Measurements from ENCODE around the gene RASD1.

RASD1 gene

GRCh38 chr17:17509601-17510425 is 13.6 kb upstream of the RASD1 start:
- FAIRE-seq, result no peak

GRCh38 chr17:17508646-17509591 is 12.7 kb upstream of the RASD1 start:
- FAIRE-seq, result no peak

- no peak for FAIRE-seq
These were observed 11.9 kb upstream of the RASD1 start for GRCh38 chr17:17508019-17508535.

GRCh38 chr17:17507465-17508011 is 11.3 kb upstream of the RASD1 start:
- FAIRE-seq, result no peak

GRCh38 chr17:17506893-17507464 is 10.8 kb upstream of the RASD1 start:
- no peak for FAIRE-seq

GRCh38 chr17:17506181-17506741 is 10.1 kb upstream of the RASD1 start:
- no peak for FAIRE-seq

GRCh38 chr17:17505610-17506171 is 9.5 kb upstream of the RASD1 start:
- FAIRE-seq, result no peak

GRCh38 chr17:17505151-17505550 is 9.0 kb upstream of the RASD1 start:
- no peak for FAIRE-seq

GRCh38 chr17:17504341-17505140 is 8.3 kb upstream of the RASD1 start:
- no peak for FAIRE-seq

GRCh38 chr17:17503566-17504130 is 7.5 kb upstream of the RASD1 start:
- FAIRE-seq, result no peak

GRCh38 chr17:17502741-17503565 is 6.8 kb upstream of the RASD1 start:
- FAIRE-seq, result no peak

GRCh38 chr17:17500999-17501605 is 4.9 kb upstream of the RASD1 start:
- FAIRE-seq, result no peak

- FAIRE-seq, result no peak
These were observed 3.4 kb upstream of the RASD1 start for GRCh38 chr17:17499402-17500145.

GRCh38 chr17:17498606-17499301 is 2.6 kb upstream of the RASD1 start:
- no peak for FAIRE-seq

GRCh38 chr17:17497845-17498520 is 1.8 kb upstream of the RASD1 start:
- FAIRE-seq, result no peak

- no peak for FAIRE-seq
These were observed 1.1 kb upstream of the RASD1 start for GRCh38 chr17:17497065-17497844.

Measured in colon (tissue), 2 donors.